Ovary (tissue), 9 donors: ENCODE measurements around the gene NUDCD3. TPM values are rescaled to one million over a fixed set of nuclear protein-coding genes. Genes with fewer than 3 reads are reported as not detected.

Experiments used
- DNase-seq, 5 donors: peaks; one replicate each; pipeline ENCODE4 v3.0.0-alpha.2; 2019 to 2020
- H3K27ac ChIP-seq, 2 donors: fragments of 200-600 bp; one replicate each; pipeline versions ENCODE4 v1.5.1 to v1.8.0; 2019 to 2022
- H3K27me3 ChIP-seq: fragments of 200-600 bp; one replicate; pipeline ENCODE4 v1.8.0; 2022
- H3K36me3 ChIP-seq: fragments of 200-600 bp; sonication (generic); one replicate; pipeline ENCODE4 v1.5.1; 2019
- H3K4me1 ChIP-seq: one replicate; pipeline ENCODE4 v1.8.1; 2013; ENCODE audit warnings: mild to moderate bottlenecking, moderate library complexity; ENCODE audit not compliant: insufficient read depth
- H3K4me3 ChIP-seq: fragments of 200-600 bp; sonication (generic); one replicate; pipeline ENCODE4 v1.5.1; 2017
- H3K9me3 ChIP-seq, 2 donors: fragments of 200-600 bp in 1 of 2; sonication (generic) in 1 of 2; one replicate each; pipeline versions ENCODE4 v1.5.1 to v1.8.1; 2013 to 2019; ENCODE audit warnings: mild to moderate bottlenecking in 1 of 2, moderate library complexity in 1 of 2
- EP300 ChIP-seq: sonication (generic); formaldehyde crosslinking; IDR thresholded peaks from one replicate; pipeline ENCODE4 v1.6.1; 2017; ENCODE audit warnings: antibody characterized with exemption
- POLR2A ChIP-seq: fragments of 450-650 bp; IDR thresholded peaks from one replicate; pipeline ENCODE4 v1.6.1; 2017; ENCODE audit warnings: antibody characterized with exemption, mild to moderate bottlenecking, moderate library complexity
- WGBS, 3 donors: extraction: QIAGEN DNeasy Blood & Tissue Kit in 1 of 3; methylation state at CpG; one replicate each; pipeline versions ENCODE4 v1.1.5 to v1.1.7; 2013 to 2017; 5-methylcytosine and 5-hydroxymethylcytosine counted together
- intact Hi-C, 4 donors: fragments of 100-400 bp; cut with DNase I; formaldehyde crosslinking; loops; one replicate each; pipeline versions ENCODE4 v1.11.0 to v1.15.1; 2022 to 2023
- polyA plus RNA-seq, 2 donors: library from polyadenylated mRNA; stranded (reverse); fragments of 200-250 nt in 1 of 2; fragments of 350-450 nt in 1 of 2; fragmentation: Illumina TruSeq in 1 of 2; extraction: RNeasy Lipid Tissue Mini Kit (QIAGEN cat#74804) in 1 of 2; gene quantifications; one replicate each; pipeline ENCODE4 v1.2.3, GENCODE V29; 2013 to 2014
- total RNA-seq, 7 donors: library from RNA; depleted of rRNA in 2 of 7; stranded (reverse); fragments of >200 nt in 2 of 7; fragmentation: NEBNext Ultra II Directional in 3 of 7; extraction: Animal tissue kit (Norgen Biotek cat#: 25700) in 3 of 7; gene quantifications; one replicate each; pipeline versions ENCODE4 v1.1.0 to v1.2.4, GENCODE V29; 2016 to 2023
- TF ChIP-seq, protein P1 (sequence below), 3 donors: fragments of 450-650 bp in 2 of 3; fragments of 200-600 bp in 1 of 3; IDR thresholded peaks; one replicate each; pipeline versions ENCODE4 v1.5.1 to v1.8.0; 2016 to 2022; ENCODE audit warnings: antibody characterized with exemption in 3 of 3, mild to moderate bottlenecking in 1 of 3
- donor health status: DM: no; HTN: no; CAD: no; lungs with moderate emphysema.
- donor health status: DM: no; HTN: no; CAD: no.
- donor health status: Bipolar disorder and iron deficiency.
- donor health status: DM: yes; HTN: yes; CAD: no.
- donor health status: DM: no; HTN: no; CAD: no.
- donor health status: DM: yes; HTN: yes; CAD: no.

Gene NUDCD3
- total and polyA plus RNA-seq, 9 donors: 32.1 to 117 (median 102) TPM

- WGBS, 3 donors: 77 to 88% (median 85%) methylated on average over 11 to 12 of the region's 12 CpGs
- Histone ChIP-seq H3K36me3 (no peaks in the 10 kb centered on the region), H3K4me1 (no peaks in the 10 kb centered on the region), H3K9me3 (no peaks in the 10 kb centered on the region), H3K27ac (no peak overlapping the region), H3K4me3 (no peak overlapping the region), H3K27me3 (no peaks in the 10 kb centered on the region)
- intact Hi-C loops: no loop called here
- TF ChIP-seq, protein P1, sequence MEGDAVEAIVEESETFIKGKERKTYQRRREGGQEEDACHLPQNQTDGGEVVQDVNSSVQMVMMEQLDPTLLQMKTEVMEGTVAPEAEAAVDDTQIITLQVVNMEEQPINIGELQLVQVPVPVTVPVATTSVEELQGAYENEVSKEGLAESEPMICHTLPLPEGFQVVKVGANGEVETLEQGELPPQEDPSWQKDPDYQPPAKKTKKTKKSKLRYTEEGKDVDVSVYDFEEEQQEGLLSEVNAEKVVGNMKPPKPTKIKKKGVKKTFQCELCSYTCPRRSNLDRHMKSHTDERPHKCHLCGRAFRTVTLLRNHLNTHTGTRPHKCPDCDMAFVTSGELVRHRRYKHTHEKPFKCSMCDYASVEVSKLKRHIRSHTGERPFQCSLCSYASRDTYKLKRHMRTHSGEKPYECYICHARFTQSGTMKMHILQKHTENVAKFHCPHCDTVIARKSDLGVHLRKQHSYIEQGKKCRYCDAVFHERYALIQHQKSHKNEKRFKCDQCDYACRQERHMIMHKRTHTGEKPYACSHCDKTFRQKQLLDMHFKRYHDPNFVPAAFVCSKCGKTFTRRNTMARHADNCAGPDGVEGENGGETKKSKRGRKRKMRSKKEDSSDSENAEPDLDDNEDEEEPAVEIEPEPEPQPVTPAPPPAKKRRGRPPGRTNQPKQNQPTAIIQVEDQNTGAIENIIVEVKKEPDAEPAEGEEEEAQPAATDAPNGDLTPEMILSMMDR (IDR thresholded peaks at IDR 0.05): no peak
- TF ChIP-seq EP300: no peak
- no peak for DNase-seq
Observed at GRCh38 chr7:44375926-44376342, 114.5 kb downstream of the NUDCD3 start.

GRCh38 chr7:44375236-44375699, 115.2 kb downstream of the NUDCD3 start:
- no peaks in the 10 kb centered on the region for H3K9me3 ChIP-seq
- 63 to 74% (median 72%) methylated on average over 8 to 9 of the region's 9 CpGs for WGBS, 3 donors
- no peak overlapping the region for H3K4me3 ChIP-seq
- H3K27ac ChIP-seq: no peak overlapping the region
- TF ChIP-seq EP300 (no peak), POLR2A (no peak)
- TF ChIP-seq, protein P1 (IDR thresholded peaks at IDR 0.05): no peak
- H3K27me3 ChIP-seq: no peaks in the 10 kb centered on the region
- H3K36me3 ChIP-seq: no peaks in the 10 kb centered on the region
- DNase-seq: no peak
- intact Hi-C loops: no loop called here
- no peaks in the 10 kb centered on the region for H3K4me1 ChIP-seq

DNA sequence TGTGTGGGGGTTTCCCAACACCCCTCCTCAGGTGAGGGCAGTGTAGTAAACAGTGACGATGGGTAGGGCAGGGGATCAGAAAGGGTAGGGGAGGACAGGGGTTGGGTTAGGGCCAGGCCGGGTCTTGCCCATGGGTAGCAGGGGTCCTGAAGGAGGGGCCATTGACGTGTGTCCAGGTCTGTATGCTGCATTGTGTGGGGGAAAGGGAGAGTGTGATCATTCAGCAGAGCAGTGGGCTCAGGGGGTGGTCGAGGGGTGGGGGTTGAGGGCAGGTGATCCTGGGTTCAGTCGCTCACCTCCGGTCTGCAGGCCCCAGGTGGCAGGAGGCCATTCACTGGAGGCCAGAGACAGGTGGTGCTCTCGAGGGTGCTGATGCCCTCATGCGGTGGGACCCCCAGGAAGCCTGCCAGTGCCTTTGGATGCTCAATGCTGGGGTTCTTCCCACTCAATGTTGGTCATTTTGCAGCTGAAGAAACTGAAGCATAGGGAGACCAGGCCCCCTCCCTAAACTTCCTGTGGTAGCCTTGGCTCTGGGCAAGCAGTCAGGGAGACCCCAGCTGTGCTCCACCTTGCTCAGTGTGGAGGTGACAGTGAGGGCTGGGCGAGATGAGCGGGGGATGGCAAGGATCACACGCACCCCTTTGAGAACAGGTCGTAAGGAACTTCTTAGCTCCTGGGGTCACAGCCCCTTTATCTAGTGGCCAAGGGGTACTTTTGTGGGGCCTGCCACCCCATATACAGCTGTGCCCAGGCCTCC, 116.3 kb downstream of the NUDCD3 start:
- no peaks in the 10 kb centered on the region for H3K9me3 ChIP-seq
- H3K27me3 ChIP-seq: no peaks in the 10 kb centered on the region
- H3K4me3 ChIP-seq: no peak overlapping the region
- H3K27ac ChIP-seq: no peak overlapping the region
- no peaks in the 10 kb centered on the region for H3K4me1 ChIP-seq
- intact Hi-C loops: no loop called here
- TF ChIP-seq POLR2A (no peak), EP300 (no peak)
- TF ChIP-seq, protein P1 (IDR thresholded peaks at IDR 0.05): no peak
- no peak for DNase-seq
- WGBS, 3 donors: 63 to 73% (median 68%) methylated on average over 12 of the region's 12 CpGs
- no peaks in the 10 kb centered on the region for H3K36me3 ChIP-seq

- DNase-seq: no peak
- intact Hi-C loops: no loop called here
Observed at GRCh38 chr7:44373418-44373740, 117.1 kb downstream of the NUDCD3 start.

More at GRCh38 chr7:44373418-44373740, 117.1 kb downstream of the NUDCD3 start:
- Histone ChIP-seq H3K4me1 (no peaks in the 10 kb centered on the region), H3K27ac (no peak overlapping the region), H3K36me3 (no peaks in the 10 kb centered on the region), H3K27me3 (no peaks in the 10 kb centered on the region), H3K4me3 (no peak overlapping the region), H3K9me3 (no peaks in the 10 kb centered on the region)
- TF ChIP-seq POLR2A: no peak
- TF ChIP-seq, protein P1 (IDR thresholded peaks at IDR 0.05): no peak
- no peak for TF ChIP-seq EP300
- WGBS, 3 donors: 63 to 80% (median 73%) methylated on average over 2 of the region's 2 CpGs
